ENCODE results near the gene HNRNPLL. TPM values are rescaled to one million over a fixed set of nuclear protein-coding genes. Genes with fewer than 3 reads are reported as not detected.

The HNRNPLL gene
- total RNA-seq, 1 experiment from 2014 or later: 59.4 TPM

DNA sequence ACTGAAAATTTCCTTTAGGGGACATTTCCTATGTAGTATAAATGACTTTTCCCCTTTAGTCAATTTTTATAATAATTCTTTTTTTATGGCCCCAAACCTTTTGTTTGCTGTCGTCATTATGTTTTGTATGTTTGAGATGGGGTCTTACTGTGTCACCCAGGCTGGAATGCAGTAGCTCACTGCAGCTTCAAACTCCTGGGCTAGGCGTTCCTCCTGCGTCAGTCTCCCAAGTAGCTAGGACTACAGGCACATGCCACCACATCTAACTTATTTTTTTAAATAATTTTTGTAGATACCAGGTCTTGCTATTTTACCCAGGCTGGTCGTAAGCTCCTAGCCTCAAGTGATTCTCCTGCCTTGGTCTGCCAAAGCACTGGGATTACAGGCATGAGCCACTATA is 32.4 kb upstream of the HNRNPLL start:
- Mint-ChIP-seq H3K36me3 (ENCODE audit: insufficient read depth, unreplicated experiment) (no peaks in the 10 kb centered on the region), H3K4me1 (ENCODE audit: low read depth, unreplicated experiment) (no peaks in the 10 kb centered on the region), H3K27me3 (ENCODE audit: insufficient read depth, unreplicated experiment) (no peaks in the 10 kb centered on the region), H3K4me3 (ENCODE audit: unreplicated experiment) (no peak overlapping the region), H3K9me3 (ENCODE audit: unreplicated experiment) (peaks cover 2% of the 10 kb centered on the region), H3K27ac (ENCODE audit: unreplicated experiment) (no peak overlapping the region)
- DNase-seq: no peak
- BruUV-seq (replicated peaks): no TSS peak
- Histone ChIP-seq H3K4me1 (no peaks in the 10 kb centered on the region), H3K9me3 (no peaks in the 10 kb centered on the region), H3K36me3 (ENCODE audit: control insufficient read depth, insufficient read depth, low read length) (no peaks in the 10 kb centered on the region), H3K4me3 (ENCODE audit: low read depth, low read length) (no peak overlapping the region), H3K27me3 (replicated peaks; ENCODE audit: control insufficient read depth, insufficient read depth, low read length) (no peaks in the 10 kb centered on the region)
- ChIA-PET POLR2A (no interaction called here), CTCF (no interaction called here)
- intact Hi-C loops (cut with micrococcal nuclease; ENCODE audit: unreplicated experiment): no loop called here
- TF ChIP-seq, protein P1, sequence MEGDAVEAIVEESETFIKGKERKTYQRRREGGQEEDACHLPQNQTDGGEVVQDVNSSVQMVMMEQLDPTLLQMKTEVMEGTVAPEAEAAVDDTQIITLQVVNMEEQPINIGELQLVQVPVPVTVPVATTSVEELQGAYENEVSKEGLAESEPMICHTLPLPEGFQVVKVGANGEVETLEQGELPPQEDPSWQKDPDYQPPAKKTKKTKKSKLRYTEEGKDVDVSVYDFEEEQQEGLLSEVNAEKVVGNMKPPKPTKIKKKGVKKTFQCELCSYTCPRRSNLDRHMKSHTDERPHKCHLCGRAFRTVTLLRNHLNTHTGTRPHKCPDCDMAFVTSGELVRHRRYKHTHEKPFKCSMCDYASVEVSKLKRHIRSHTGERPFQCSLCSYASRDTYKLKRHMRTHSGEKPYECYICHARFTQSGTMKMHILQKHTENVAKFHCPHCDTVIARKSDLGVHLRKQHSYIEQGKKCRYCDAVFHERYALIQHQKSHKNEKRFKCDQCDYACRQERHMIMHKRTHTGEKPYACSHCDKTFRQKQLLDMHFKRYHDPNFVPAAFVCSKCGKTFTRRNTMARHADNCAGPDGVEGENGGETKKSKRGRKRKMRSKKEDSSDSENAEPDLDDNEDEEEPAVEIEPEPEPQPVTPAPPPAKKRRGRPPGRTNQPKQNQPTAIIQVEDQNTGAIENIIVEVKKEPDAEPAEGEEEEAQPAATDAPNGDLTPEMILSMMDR (IDR thresholded peaks at IDR 0.05; ENCODE audit: insufficient read depth in 1 of 2, low read depth in 1 of 2, low read length in 1 of 2, severe bottlenecking in 1 of 2, unreplicated experiment in 1 of 2): no peak

DNA sequence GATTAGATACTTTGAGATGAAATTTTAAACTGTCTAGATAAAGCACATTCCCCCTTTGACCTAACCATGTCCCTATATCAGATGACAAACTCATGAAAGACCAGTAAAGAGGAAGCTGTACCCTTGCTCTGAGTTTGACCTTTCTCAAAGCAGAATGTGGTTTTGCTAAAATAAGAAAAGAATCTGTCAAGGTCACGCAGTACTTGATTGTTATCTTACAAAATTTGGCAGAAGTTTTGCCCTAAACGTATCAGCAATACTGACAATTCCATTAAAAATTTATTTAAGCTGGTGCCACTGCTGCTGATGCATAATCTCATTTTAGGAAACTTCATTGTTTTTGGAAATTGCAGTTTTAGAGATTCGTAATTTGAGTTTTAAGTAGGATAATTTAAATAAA is 32.0 kb upstream of the HNRNPLL start:
- Mint-ChIP-seq H3K27ac (ENCODE audit: unreplicated experiment) (no peak overlapping the region), H3K4me1 (ENCODE audit: low read depth, unreplicated experiment) (no peaks in the 10 kb centered on the region), H3K4me3 (ENCODE audit: unreplicated experiment) (no peak overlapping the region), H3K36me3 (ENCODE audit: insufficient read depth, unreplicated experiment) (no peaks in the 10 kb centered on the region), H3K9me3 (ENCODE audit: unreplicated experiment) (peaks cover 7% of the 10 kb centered on the region), H3K27me3 (ENCODE audit: insufficient read depth, unreplicated experiment) (no peaks in the 10 kb centered on the region)
- no peak overlapping the region for H3K4me3 ChIP-seq (ENCODE audit: low read depth, low read length)
- POLR2A ChIA-PET: no interaction called here
- H3K27me3 ChIP-seq (replicated peaks; ENCODE audit: control insufficient read depth, insufficient read depth, low read length): no peaks in the 10 kb centered on the region
- no peaks in the 10 kb centered on the region for H3K4me1 ChIP-seq
- no peaks in the 10 kb centered on the region for H3K36me3 ChIP-seq (ENCODE audit: control insufficient read depth, insufficient read depth, low read length)
- DNase-seq: no peak
- TF ChIP-seq, protein P1 (IDR thresholded peaks at IDR 0.05; ENCODE audit: insufficient read depth in 1 of 2, low read depth in 1 of 2, low read length in 1 of 2, severe bottlenecking in 1 of 2, unreplicated experiment in 1 of 2): no peak
- intact Hi-C loops (cut with micrococcal nuclease; ENCODE audit: unreplicated experiment): no loop called here
- CTCF ChIA-PET: no interaction called here
- BruUV-seq (replicated peaks): no TSS peak
- no peaks in the 10 kb centered on the region for H3K9me3 ChIP-seq

DNA sequence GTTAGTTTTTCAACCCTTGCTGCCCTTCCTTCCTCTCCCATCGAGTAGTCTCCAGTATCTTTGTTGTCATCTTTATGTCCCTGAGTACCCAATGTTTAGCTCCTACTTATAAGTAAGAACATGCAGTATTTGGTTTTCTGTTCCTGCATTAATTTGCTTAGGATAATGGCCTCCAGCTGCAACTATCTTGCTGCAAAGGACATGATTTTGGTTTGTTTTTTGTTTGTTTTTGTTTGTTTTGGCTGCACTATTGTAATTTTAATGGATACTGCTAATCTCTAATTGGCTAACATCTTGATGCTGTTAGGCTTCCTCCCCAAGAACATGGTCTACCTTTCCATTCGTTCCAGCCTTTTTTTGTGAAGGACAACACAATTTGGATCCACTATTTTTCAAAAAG is 31.2 kb upstream of the HNRNPLL start:
- H3K9me3 Mint-ChIP-seq (ENCODE audit: unreplicated experiment): peaks cover 10% of the 10 kb centered on the region
- ChIA-PET POLR2A (no interaction called here), CTCF (no interaction called here)
- no peaks in the 10 kb centered on the region for H3K4me1 Mint-ChIP-seq (ENCODE audit: low read depth, unreplicated experiment)
- TF ChIP-seq, protein P1 (IDR thresholded peaks at IDR 0.05; ENCODE audit: insufficient read depth in 1 of 2, low read depth in 1 of 2, low read length in 1 of 2, severe bottlenecking in 1 of 2, unreplicated experiment in 1 of 2): no peak
- Histone ChIP-seq H3K4me1 (no peaks in the 10 kb centered on the region), H3K27me3 (replicated peaks; ENCODE audit: control insufficient read depth, insufficient read depth, low read length) (no peaks in the 10 kb centered on the region), H3K4me3 (ENCODE audit: low read depth, low read length) (no peak overlapping the region), H3K9me3 (peaks cover 3% of the 10 kb centered on the region; the same call in 1 of the 2 replicates), H3K36me3 (ENCODE audit: control insufficient read depth, insufficient read depth, low read length) (no peaks in the 10 kb centered on the region)
- BruUV-seq (replicated peaks): no TSS peak
- no peaks in the 10 kb centered on the region for H3K27me3 Mint-ChIP-seq (ENCODE audit: insufficient read depth, unreplicated experiment)
- H3K4me3 Mint-ChIP-seq (ENCODE audit: unreplicated experiment): no peak overlapping the region
- H3K27ac Mint-ChIP-seq (ENCODE audit: unreplicated experiment): no peak overlapping the region
- no peak for DNase-seq
- intact Hi-C loops (cut with micrococcal nuclease; ENCODE audit: unreplicated experiment): no loop called here
- no peaks in the 10 kb centered on the region for H3K36me3 Mint-ChIP-seq (ENCODE audit: insufficient read depth, unreplicated experiment)

Data from Caco-2 (cell line).